ENCODE data around the gene PDSS1.

- TF ChIP-seq CBX5 (CRISPR knock-in tag; IDR thresholded peaks at IDR 0.05; ENCODE audit: borderline replicate concordance), result no peak
- TF ChIP-seq ZNF557 (CRISPR knock-in tag; IDR thresholded peaks at IDR 0.05), result no peak
- no peak for TF ChIP-seq CTCF (CRISPR knock-in tag; IDR thresholded peaks at IDR 0.05)
- no peak for TF ChIP-seq ZSCAN20 (CRISPR knock-in tag; IDR thresholded peaks at IDR 0.05; ENCODE audit: borderline replicate concordance)
- TF ChIP-seq EZH2 (conservative IDR thresholded peaks at IDR 0.05; ENCODE audit: low read depth, low read length), result no peak
- no peak for TF ChIP-seq SMC3 (IDR thresholded peaks at IDR 0.05; ENCODE audit: low read length)
- TF ChIP-seq ZFP1 (CRISPR knock-in tag; IDR thresholded peaks at IDR 0.05), result no peak
These were observed 12.1 kb upstream of the PDSS1 start for GRCh38 chr10:26685441-26685840.

All from HepG2 (cell line).